Medulla oblongata (tissue), 1 donor: ENCODE data around the gene QSOX1.
A peak's percentile ranks its signal among the peaks of the same experiment; 100 is the strongest.
"Not testable (repeated sequence)": the region's sequence is repeated elsewhere in the genome, so short reads cannot be mapped to it uniquely, and the experiment has no call there.

Source experiments
- DNase-seq: peaks from one replicate; pipeline ENCODE4 v3.0.0-alpha.2; 2015; ENCODE audit errors: extremely low spot score

QSOX1 gene

GRCh38 chr1:180154325-180155181 is at the start of gene QSOX1:
Gene QSOX1, plus strand, starts transcription at chr1:180154869. Its CDS starts 39 bp downstream, at chr1:180154908.
- peak; percentile 90 for DNase-seq

- no peak for DNase-seq
Measured at GRCh38 chr1:180112091-180112490, 42.6 kb upstream of the QSOX1 start.

GRCh38 chr1:180112984-180113647 is 41.6 kb upstream of the QSOX1 start:
- no peak for DNase-seq

- DNase-seq, result no peak
Measured at GRCh38 chr1:180114396-180114945, 40.2 kb upstream of the QSOX1 start.

- DNase-seq, result no peak
Measured at GRCh38 chr1:180116964-180117763, 37.5 kb upstream of the QSOX1 start.

GRCh38 chr1:180117764-180118116 is 36.9 kb upstream of the QSOX1 start:
- no peak for DNase-seq

GRCh38 chr1:180119837-180120236 is 34.8 kb upstream of the QSOX1 start:
- DNase-seq, result no peak

- DNase-seq, result no peak
Measured at GRCh38 chr1:180123463-180123936, 31.2 kb upstream of the QSOX1 start.

- no peak for DNase-seq
Measured at GRCh38 chr1:180130651-180131050, 24.0 kb upstream of the QSOX1 start.

- DNase-seq, result no peak
Measured at GRCh38 chr1:180131510-180131909, 23.2 kb upstream of the QSOX1 start.

GRCh38 chr1:180133193-180133592 is 21.5 kb upstream of the QSOX1 start:
- DNase-seq, result no peak

- DNase-seq, result not testable (repeated sequence)
Measured at GRCh38 chr1:180133688-180134087, 21.0 kb upstream of the QSOX1 start.

- DNase-seq, result no peak
Measured at GRCh38 chr1:180135535-180135934, 19.1 kb upstream of the QSOX1 start.

- no peak for DNase-seq
Measured at GRCh38 chr1:180136331-180136967, 18.2 kb upstream of the QSOX1 start.

- DNase-seq, result no peak
Measured at GRCh38 chr1:180136968-180137356, 17.7 kb upstream of the QSOX1 start.

GRCh38 chr1:180137776-180138175 is 16.9 kb upstream of the QSOX1 start:
- no peak for DNase-seq

- DNase-seq, result no peak
Measured at GRCh38 chr1:180141381-180141934, 13.2 kb upstream of the QSOX1 start.

- no peak for DNase-seq
Measured at GRCh38 chr1:180143359-180143758, 11.3 kb upstream of the QSOX1 start.

GRCh38 chr1:180144659-180145357 is 9.9 kb upstream of the QSOX1 start:
- DNase-seq, result no peak

GRCh38 chr1:180145446-180145845 is 9.2 kb upstream of the QSOX1 start:
- DNase-seq, result no peak

- no peak for DNase-seq
Measured at GRCh38 chr1:180150982-180151381, 3.7 kb upstream of the QSOX1 start.
